ENCODE measurements around the gene TRABD2B. TPM values are rescaled to one million over a fixed set of nuclear protein-coding genes. Genes with fewer than 3 reads are reported as not detected.

The TRABD2B gene
- polyA plus RNA-seq, 1 of the 3 experiments (the other 2 are of a cell fraction) = 0.03 TPM

GRCh38 chr1:47987601-47988000, 9.6 kb downstream of the TRABD2B start:
- no peak overlapping the region for H2AFZ ChIP-seq (ENCODE audit: low read depth)
- no peaks in the 10 kb centered on the region for H3K27me3 ChIP-seq (ENCODE audit: insufficient read depth)
- no peaks in the 10 kb centered on the region for H3K36me3 ChIP-seq (replicated peaks in 1 of 2; ENCODE audit: control insufficient read depth in 1 of 2, insufficient read depth in 2 of 2, low read length in 1 of 2)
- H3K4me2 ChIP-seq = no peak overlapping the region
- 71% methylated on average over 6 of the region's 11 CpGs for WGBS (ENCODE audit: low lambda C conversion rate)
- H3K4me3 ChIP-seq (ENCODE audit: low read depth in 2 of 2, low read length in 1 of 2) = no peak overlapping the region
- POLR2A ChIA-PET = no interaction called here
- no peak overlapping the region for H3K9ac ChIP-seq
- H3F3A ChIP-seq (replicated peaks; ENCODE audit: insufficient read depth) = no peaks in the 10 kb centered on the region
- H3K79me2 ChIP-seq (ENCODE audit: insufficient read depth) = no peaks in the 10 kb centered on the region
- H3K9me3 ChIP-seq = no peaks in the 10 kb centered on the region
- CTCF ChIA-PET = interaction anchor here (0.7 to 3.3 kb wide), 5 partner anchors 10 to 202 kb away, joined by 3 to 23 read pairs (median 5); partner anchors contain the start of gene TRABD2B
- no peaks in the 10 kb centered on the region for H3K9me2 ChIP-seq
- no peak for DNase-seq
- no peak overlapping the region for H3K27ac ChIP-seq (ENCODE audit: low read depth in 2 of 2, low read length in 1 of 2)
- H3K4me1 ChIP-seq (ENCODE audit: control insufficient read depth in 1 of 2, insufficient read depth in 2 of 2, low read depth in 1 of 2, low read length in 1 of 2) = peaks cover 0 to 8% of the 10 kb centered on the region in 2 experiments; a peak in 2 of 4 replicates
- TF ChIP-seq RFX5 (IDR thresholded peaks at IDR 0.05; ENCODE audit: low read length) (no peak), JUND (IDR thresholded peaks at IDR 0.05) (no peak), EP300 (IDR thresholded peaks at IDR 0.05; ENCODE audit: borderline replicate concordance in 1 of 2, low read depth in 1 of 2, low read length in 1 of 2) (no peak), RXRA (IDR thresholded peaks at IDR 0.05; ENCODE audit: borderline replicate concordance, low read depth) (no peak), POLR2AphosphoS5 (IDR thresholded peaks at IDR 0.05; ENCODE audit: low read depth, low read length) (no peak), EZH2phosphoT487 (IDR thresholded peaks at IDR 0.05; ENCODE audit: borderline replicate concordance, low read depth) (no peak), SIN3A (IDR thresholded peaks at IDR 0.05; ENCODE audit: borderline replicate concordance, low read depth, low read length) (no peak), ZBTB33 (IDR thresholded peaks at IDR 0.05; ENCODE audit: borderline replicate concordance, low read depth) (no peak), TCF12 (IDR thresholded peaks at IDR 0.05) (no peak), NRF1 (IDR thresholded peaks at IDR 0.05; ENCODE audit: low read depth, low read length) (no peak), NFIC (IDR thresholded peaks at IDR 0.05; ENCODE audit: borderline replicate concordance) (no peak), FOXM1 (IDR thresholded peaks at IDR 0.05; ENCODE audit: low read depth) (no peak), SMC3 (IDR thresholded peaks at IDR 0.05; ENCODE audit: low read depth, low read length) (no peak), MEF2A (IDR thresholded peaks at IDR 0.05; ENCODE audit: borderline replicate concordance, low read depth) (no peak), PBX3 (IDR thresholded peaks at IDR 0.05) (no peak), RAD21 (IDR thresholded peaks at IDR 0.05; ENCODE audit: low read length) (no peak), TEAD4 (IDR thresholded peaks at IDR 0.05; ENCODE audit: borderline replicate concordance, insufficient read depth) (no peak), MXI1 (IDR thresholded peaks at IDR 0.05; ENCODE audit: low read depth, low read length) (no peak)
- H4K20me1 ChIP-seq (ENCODE audit: insufficient read depth) = no peaks in the 10 kb centered on the region

Measured in SK-N-SH (cell line).